ENCODE measurements around the gene PRDM16. TPM values are rescaled to one million over a fixed set of nuclear protein-coding genes. Genes with fewer than 3 reads are reported as not detected.

The PRDM16 gene
- total RNA-seq, 1 donor = 6.5 TPM

DNA sequence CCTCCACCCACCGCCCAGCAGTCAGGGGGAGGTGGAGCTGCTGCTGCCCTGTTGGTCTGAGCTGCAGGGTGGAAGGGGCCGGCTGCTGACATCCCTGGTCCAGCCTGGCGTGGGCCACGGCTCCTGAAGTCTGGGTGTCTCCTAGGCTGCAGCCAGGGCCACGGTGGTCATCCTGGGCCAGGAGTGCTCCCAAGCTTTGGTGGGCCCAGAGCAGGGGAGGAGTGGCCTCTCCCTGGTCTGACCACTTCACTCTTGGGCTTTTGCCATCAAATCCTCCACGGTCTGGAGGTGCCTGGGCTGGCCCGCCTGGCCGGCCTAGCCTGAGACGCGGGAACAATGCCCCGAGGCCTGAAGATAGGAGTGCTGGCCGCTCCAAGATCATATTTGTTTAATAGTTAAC is 5.8 kb downstream of the PRDM16 start:
- Histone ChIP-seq H3K79me2 (ENCODE audit: insufficient read depth, low read length) (peaks cover 7% of the 10 kb centered on the region), H3K4me1 (ENCODE audit: insufficient read depth, low read length) (no peaks in the 10 kb centered on the region), H3K27ac (ENCODE audit: low read depth, low read length) (no peak overlapping the region), H4K20me1 (ENCODE audit: insufficient read depth, low read length) (peaks cover 24% of the 10 kb centered on the region), H3K36me3 (ENCODE audit: insufficient read depth, low read length) (no peaks in the 10 kb centered on the region), H3K9me3 (ENCODE audit: low read depth, low read length) (no peaks in the 10 kb centered on the region), H3K27me3 (ENCODE audit: insufficient read depth, low read length) (no peaks in the 10 kb centered on the region), H2AFZ (ENCODE audit: low read length) (no peak overlapping the region), H3K4me2 (ENCODE audit: insufficient read depth, low read length) (no peak overlapping the region), H3K4me3 (ENCODE audit: insufficient read depth, low read length) (no peak overlapping the region)
- TF ChIP-seq, protein P1, sequence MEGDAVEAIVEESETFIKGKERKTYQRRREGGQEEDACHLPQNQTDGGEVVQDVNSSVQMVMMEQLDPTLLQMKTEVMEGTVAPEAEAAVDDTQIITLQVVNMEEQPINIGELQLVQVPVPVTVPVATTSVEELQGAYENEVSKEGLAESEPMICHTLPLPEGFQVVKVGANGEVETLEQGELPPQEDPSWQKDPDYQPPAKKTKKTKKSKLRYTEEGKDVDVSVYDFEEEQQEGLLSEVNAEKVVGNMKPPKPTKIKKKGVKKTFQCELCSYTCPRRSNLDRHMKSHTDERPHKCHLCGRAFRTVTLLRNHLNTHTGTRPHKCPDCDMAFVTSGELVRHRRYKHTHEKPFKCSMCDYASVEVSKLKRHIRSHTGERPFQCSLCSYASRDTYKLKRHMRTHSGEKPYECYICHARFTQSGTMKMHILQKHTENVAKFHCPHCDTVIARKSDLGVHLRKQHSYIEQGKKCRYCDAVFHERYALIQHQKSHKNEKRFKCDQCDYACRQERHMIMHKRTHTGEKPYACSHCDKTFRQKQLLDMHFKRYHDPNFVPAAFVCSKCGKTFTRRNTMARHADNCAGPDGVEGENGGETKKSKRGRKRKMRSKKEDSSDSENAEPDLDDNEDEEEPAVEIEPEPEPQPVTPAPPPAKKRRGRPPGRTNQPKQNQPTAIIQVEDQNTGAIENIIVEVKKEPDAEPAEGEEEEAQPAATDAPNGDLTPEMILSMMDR (IDR thresholded peaks at IDR 0.05; ENCODE audit: extremely low read depth, low read depth, low read length) = no peak
- DNase-seq (ENCODE audit: insufficient read length, low spot score, missing footprints) = no peak

DNA sequence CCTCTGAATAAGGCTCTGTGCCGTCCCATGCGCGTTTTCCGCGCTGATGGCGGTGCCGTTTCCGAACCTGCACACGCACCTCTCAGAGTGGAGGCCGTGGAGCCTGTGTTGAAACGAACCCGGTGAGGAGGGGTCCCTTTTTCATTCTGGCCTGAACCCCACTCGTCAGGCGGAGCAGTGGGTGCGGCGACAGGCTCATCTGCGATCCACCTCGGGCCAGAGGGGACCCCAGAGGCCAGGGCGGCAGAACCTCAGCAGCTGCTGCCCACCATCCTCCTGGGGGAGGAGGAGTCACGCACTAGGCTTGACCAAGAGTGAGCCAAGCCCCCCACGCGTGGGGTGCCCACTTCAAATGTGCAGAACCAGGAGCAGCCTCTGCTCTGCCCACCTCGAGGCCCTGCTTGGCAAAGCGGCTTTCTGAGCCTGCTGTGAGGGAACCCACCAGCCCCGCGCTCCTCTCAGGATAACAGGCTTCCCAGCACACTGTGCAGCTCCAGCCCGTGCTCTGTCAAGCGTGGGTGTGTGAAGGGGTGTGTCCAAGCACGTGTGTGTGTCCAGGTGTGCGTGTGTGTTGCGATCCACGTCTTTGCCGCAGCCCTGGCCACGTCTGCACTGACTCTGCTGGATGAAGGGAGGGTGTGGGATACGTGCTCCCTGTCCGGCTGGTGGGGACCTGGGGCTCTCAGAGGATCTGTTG is 6.8 kb downstream of the PRDM16 start:
- peaks cover 24% of the 10 kb centered on the region for H4K20me1 ChIP-seq (ENCODE audit: insufficient read depth, low read length)
- DNase-seq (ENCODE audit: insufficient read length, low spot score, missing footprints) = no peak
- H3K27me3 ChIP-seq (ENCODE audit: insufficient read depth, low read length) = no peaks in the 10 kb centered on the region
- no peaks in the 10 kb centered on the region for H3K4me1 ChIP-seq (ENCODE audit: insufficient read depth, low read length)
- H3K36me3 ChIP-seq (ENCODE audit: insufficient read depth, low read length) = no peaks in the 10 kb centered on the region
- H2AFZ ChIP-seq (ENCODE audit: low read length) = no peak overlapping the region
- H3K79me2 ChIP-seq (ENCODE audit: insufficient read depth, low read length) = peaks cover 6% of the 10 kb centered on the region
- H3K4me2 ChIP-seq (ENCODE audit: insufficient read depth, low read length) = no peak overlapping the region
- H3K27ac ChIP-seq (ENCODE audit: low read depth, low read length) = no peak overlapping the region
- H3K4me3 ChIP-seq (ENCODE audit: insufficient read depth, low read length) = no peak overlapping the region
- H3K9me3 ChIP-seq (ENCODE audit: low read depth, low read length) = no peaks in the 10 kb centered on the region
- TF ChIP-seq, protein P1 (IDR thresholded peaks at IDR 0.05; ENCODE audit: extremely low read depth, low read depth, low read length) = no peak

DNA sequence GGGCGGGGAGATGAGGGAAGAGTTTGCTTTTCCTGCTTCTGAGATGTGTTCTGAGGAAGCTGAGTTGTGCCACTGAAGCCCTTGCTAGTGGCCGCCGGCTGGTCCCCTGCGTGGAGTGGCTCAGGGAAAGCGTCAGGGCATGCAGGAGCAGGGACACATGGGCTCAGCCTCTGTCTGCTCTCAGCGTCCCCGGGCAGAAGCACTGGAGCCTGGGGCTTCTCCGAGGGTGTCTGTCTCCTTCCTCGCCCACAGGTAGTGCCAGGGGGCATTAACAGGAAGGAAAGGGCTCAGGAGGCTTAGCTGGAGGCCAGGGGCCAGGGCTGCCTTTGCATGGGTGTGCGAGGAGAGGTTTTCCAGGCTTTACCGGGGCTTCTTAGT is 7.3 kb downstream of the PRDM16 start:
- Histone ChIP-seq H3K4me1 (ENCODE audit: insufficient read depth, low read length) (no peaks in the 10 kb centered on the region), H3K79me2 (ENCODE audit: insufficient read depth, low read length) (peaks cover 2% of the 10 kb centered on the region), H3K4me2 (ENCODE audit: insufficient read depth, low read length) (no peak overlapping the region), H3K27ac (ENCODE audit: low read depth, low read length) (no peak overlapping the region), H3K4me3 (ENCODE audit: insufficient read depth, low read length) (no peak overlapping the region), H4K20me1 (ENCODE audit: insufficient read depth, low read length) (peaks cover 23% of the 10 kb centered on the region), H3K9me3 (ENCODE audit: low read depth, low read length) (no peaks in the 10 kb centered on the region), H2AFZ (ENCODE audit: low read length) (no peak overlapping the region), H3K27me3 (ENCODE audit: insufficient read depth, low read length) (no peaks in the 10 kb centered on the region), H3K36me3 (ENCODE audit: insufficient read depth, low read length) (no peaks in the 10 kb centered on the region)
- DNase-seq (ENCODE audit: insufficient read length, low spot score, missing footprints) = no peak
- TF ChIP-seq, protein P1 (IDR thresholded peaks at IDR 0.05; ENCODE audit: extremely low read depth, low read depth, low read length) = no peak

DNA sequence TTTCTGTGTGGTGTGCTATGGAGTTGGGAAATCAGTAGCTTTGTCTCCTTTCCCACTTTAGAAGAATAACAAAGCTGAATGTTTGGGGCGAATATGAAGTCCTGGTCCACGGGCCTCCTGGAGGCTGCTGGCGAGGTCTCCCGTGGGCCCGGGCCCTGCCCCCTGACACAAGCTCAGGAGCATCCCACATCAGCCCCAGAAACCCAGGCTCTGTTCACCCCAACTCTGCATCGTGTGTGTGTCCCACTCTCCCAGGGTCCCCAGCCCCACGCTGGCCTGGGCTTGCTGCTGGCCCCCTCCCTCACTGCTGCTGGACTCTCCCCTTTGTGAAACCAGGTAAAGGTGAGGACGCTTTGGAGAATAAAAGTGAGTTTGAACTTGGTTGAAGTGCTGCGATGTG is 8.1 kb downstream of the PRDM16 start:
- no peaks in the 10 kb centered on the region for H3K79me2 ChIP-seq (ENCODE audit: insufficient read depth, low read length)
- no peak overlapping the region for H3K4me2 ChIP-seq (ENCODE audit: insufficient read depth, low read length)
- peaks cover 16% of the 10 kb centered on the region for H4K20me1 ChIP-seq (ENCODE audit: insufficient read depth, low read length)
- no peaks in the 10 kb centered on the region for H3K4me1 ChIP-seq (ENCODE audit: insufficient read depth, low read length)
- no peaks in the 10 kb centered on the region for H3K36me3 ChIP-seq (ENCODE audit: insufficient read depth, low read length)
- no peaks in the 10 kb centered on the region for H3K9me3 ChIP-seq (ENCODE audit: low read depth, low read length)
- no peak overlapping the region for H3K4me3 ChIP-seq (ENCODE audit: insufficient read depth, low read length)
- no peak for DNase-seq (ENCODE audit: insufficient read length, low spot score, missing footprints)
- H3K27me3 ChIP-seq (ENCODE audit: insufficient read depth, low read length) = no peaks in the 10 kb centered on the region
- no peak overlapping the region for H2AFZ ChIP-seq (ENCODE audit: low read length)
- TF ChIP-seq, protein P1 (IDR thresholded peaks at IDR 0.05; ENCODE audit: extremely low read depth, low read depth, low read length) = no peak
- no peak overlapping the region for H3K27ac ChIP-seq (ENCODE audit: low read depth, low read length)

Measured in osteoblast (primary cell).